Omental fat pad (tissue), 4 donors: ENCODE measurements around the gene FARS2. TPM values are rescaled to one million over a fixed set of nuclear protein-coding genes. Genes with fewer than 3 reads are reported as not detected.

Source experiments
- ATAC-seq: fragments of 150-250 bp; one replicate; pipeline ENCODE4 v1.9.1; 2016; ENCODE audit warnings: mild to moderate bottlenecking, moderate library complexity; ENCODE audit not compliant: low FRiP score
- DNase-seq: peaks from one replicate; pipeline ENCODE4 v3.0.0-alpha.2; 2019; ENCODE audit warnings: low spot score
- total RNA-seq, 4 donors: library from RNA; depleted of rRNA; stranded (reverse); fragments of >200 nt; gene quantifications; one replicate each; pipeline ENCODE4 v1.1.0, GENCODE V29; 2016
- TF ChIP-seq, protein P1 (sequence below), 3 donors: fragments of 450-650 bp; IDR thresholded peaks; one replicate each; pipeline ENCODE4 v1.5.1; 2016 to 2017; ENCODE audit warnings: antibody characterized with exemption in 3 of 3, mild to moderate bottlenecking in 3 of 3, moderate library complexity in 2 of 3

The FARS2 gene
- total RNA-seq, 4 donors from 2014 or later = 12.5 to 18.1 (median 14.5) TPM

DNA sequence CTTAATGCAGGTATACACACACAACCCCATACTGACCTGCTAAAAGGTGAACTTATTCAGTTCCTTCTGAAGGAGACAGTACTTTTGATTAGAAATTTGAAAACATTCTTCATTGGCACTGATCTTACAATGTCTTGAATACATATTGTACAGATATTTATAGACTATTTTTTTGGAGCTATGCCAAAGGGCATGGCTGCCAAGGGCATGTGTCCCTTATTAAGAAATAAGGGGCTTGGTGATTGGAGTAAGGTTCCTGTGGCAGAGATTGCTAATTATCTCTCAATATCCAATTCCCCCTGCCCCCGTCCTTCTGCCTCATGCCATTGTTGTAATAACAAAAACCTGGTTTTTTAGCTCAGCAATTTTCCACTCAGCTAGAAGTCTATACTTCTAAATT, 355.9 kb downstream of the FARS2 start:
- TF ChIP-seq, protein P1, sequence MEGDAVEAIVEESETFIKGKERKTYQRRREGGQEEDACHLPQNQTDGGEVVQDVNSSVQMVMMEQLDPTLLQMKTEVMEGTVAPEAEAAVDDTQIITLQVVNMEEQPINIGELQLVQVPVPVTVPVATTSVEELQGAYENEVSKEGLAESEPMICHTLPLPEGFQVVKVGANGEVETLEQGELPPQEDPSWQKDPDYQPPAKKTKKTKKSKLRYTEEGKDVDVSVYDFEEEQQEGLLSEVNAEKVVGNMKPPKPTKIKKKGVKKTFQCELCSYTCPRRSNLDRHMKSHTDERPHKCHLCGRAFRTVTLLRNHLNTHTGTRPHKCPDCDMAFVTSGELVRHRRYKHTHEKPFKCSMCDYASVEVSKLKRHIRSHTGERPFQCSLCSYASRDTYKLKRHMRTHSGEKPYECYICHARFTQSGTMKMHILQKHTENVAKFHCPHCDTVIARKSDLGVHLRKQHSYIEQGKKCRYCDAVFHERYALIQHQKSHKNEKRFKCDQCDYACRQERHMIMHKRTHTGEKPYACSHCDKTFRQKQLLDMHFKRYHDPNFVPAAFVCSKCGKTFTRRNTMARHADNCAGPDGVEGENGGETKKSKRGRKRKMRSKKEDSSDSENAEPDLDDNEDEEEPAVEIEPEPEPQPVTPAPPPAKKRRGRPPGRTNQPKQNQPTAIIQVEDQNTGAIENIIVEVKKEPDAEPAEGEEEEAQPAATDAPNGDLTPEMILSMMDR (IDR thresholded peaks at IDR 0.05) = no peak
- DNase-seq (no peak), ATAC-seq (no peak)

DNA sequence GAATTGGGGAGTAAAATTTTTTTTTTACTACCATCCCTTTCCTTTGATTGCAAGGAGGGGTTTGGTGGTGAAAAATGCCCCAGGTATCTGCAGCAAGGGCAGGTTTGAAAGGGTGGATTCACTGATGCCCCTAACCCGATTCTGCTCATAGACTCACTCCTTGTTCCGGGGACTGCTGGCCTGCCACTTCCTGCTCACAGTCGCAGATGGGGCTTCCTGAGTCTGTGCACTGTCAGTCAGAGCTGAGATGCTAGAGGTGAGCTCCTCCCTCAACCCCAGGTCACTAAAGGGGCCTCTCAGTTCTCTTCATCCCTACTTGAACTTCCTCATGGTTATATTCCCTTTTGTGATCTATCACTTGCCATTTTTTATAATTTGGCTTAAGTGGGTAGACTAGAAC, 357.9 kb downstream of the FARS2 start:
- ATAC-seq = no peak
- TF ChIP-seq, protein P1 (IDR thresholded peaks at IDR 0.05) = no peak
- DNase-seq = no peak

- DNase-seq = no peak
- no peak for ATAC-seq
- TF ChIP-seq, protein P1 (IDR thresholded peaks at IDR 0.05) = no peak
Observed at GRCh38 chr6:5622276-5623005, 361.1 kb downstream of the FARS2 start.

- DNase-seq (no peak), ATAC-seq (no peak)
- TF ChIP-seq, protein P1 (IDR thresholded peaks at IDR 0.05) = no peak
Observed at GRCh38 chr6:5623769-5624168, 362.5 kb downstream of the FARS2 start.

GRCh38 chr6:5624256-5624655, 362.9 kb downstream of the FARS2 start:
- ATAC-seq (no peak), DNase-seq (no peak)
- TF ChIP-seq, protein P1 (IDR thresholded peaks at IDR 0.05) = no peak

DNA sequence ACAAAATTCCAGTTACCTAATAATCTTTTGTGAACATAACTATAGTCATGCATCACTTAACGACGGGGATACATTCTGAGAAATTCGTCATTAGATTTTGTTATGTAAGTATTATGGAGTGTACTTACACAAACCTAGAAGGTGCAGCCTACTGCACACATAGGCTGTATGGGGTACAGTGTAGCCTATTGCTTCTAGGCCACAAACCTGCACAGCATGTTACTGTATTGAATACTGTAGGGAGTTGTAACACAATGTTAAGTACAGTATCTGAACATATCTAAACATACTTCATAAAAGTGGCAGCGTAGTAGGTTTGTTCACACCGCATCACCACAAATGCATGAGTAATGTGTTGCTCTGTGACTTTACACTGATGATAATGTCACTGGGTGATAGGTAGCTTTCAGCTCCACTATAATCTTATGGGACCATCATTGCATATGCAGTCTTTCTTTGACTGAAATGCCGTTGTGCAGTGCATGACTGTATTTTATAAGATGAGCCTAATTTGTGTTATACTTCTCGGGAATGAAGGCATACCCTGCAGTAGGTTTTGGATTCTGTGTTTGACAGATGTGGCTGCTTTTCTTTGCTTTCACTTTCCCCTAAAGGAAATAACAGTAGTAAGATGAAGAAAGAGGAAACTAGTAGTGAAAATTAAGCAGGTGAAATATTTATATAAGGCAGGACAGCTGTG, 365.6 kb downstream of the FARS2 start:
- DNase-seq (no peak), ATAC-seq (no peak)
- TF ChIP-seq, protein P1 (IDR thresholded peaks at IDR 0.05) = no peak

DNA sequence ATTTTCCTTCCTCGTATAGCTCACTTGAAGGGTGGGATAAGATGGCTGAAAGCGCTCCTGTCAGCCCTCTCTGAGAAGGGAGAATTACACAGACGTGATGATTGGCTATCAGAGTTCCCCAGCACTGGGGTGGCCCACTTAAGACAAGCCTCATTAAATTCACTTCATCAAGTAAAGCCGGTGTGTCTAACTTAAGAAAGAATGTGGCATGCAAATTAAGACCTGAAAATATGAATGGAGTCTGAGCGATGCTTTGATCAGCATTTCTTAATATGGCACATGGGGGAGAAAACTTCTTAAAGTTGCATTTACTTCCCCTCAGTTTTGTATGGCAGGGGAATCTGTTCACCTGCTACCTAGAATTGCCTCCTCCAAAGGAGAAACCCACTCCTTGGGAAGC, 369.3 kb downstream of the FARS2 start:
- DNase-seq (no peak), ATAC-seq (no peak)
- TF ChIP-seq, protein P1 (IDR thresholded peaks at IDR 0.05) = no peak
